GM12878 (cell line): ENCODE data around the gene PTGFRN.

ENCODE experiments used
- EP300 ChIP-seq, 2 experiments: fragments of 150-350 bp in 1 of 2; IDR thresholded peaks; 2 replicates each; pipeline ENCODE4 v1.6.1; 2011 to 2012; ENCODE audit warnings: low read depth in 2 of 2, low read length in 2 of 2, borderline replicate concordance in 1 of 2, improper control_type of control experiment in 1 of 2, inconsistent platforms in 1 of 2; ENCODE audit not compliant: control insufficient read depth in 1 of 2
- NRF1 ChIP-seq: conservative IDR thresholded peaks from 2 replicates; pipeline ENCODE4 v1.6.1; 2011; ENCODE audit warnings: mild to moderate bottlenecking, low read depth, low read length, improper control_type of control experiment
- POLR2A ChIP-seq: IDR thresholded peaks from 2 replicates; pipeline ENCODE4 v1.6.1; 2011; ENCODE audit warnings: low read depth, mild to moderate bottlenecking, low read length
- POLR2AphosphoS5 ChIP-seq: IDR thresholded peaks from 2 replicates; pipeline ENCODE4 v1.6.1; 2011; ENCODE audit warnings: mild to moderate bottlenecking, low read length, inconsistent platforms
- SUPT20H ChIP-seq: IDR thresholded peaks from 2 replicates; pipeline ENCODE4 v1.6.1; 2011; ENCODE audit warnings: low read depth, mild to moderate bottlenecking, low read length, moderate library complexity, borderline replicate concordance; ENCODE audit not compliant: control insufficient read depth
- YY1 ChIP-seq: IDR thresholded peaks from 2 replicates; pipeline ENCODE4 v1.6.1; 2011; ENCODE audit warnings: low read depth, mild to moderate bottlenecking, low read length
- TF ChIP-seq, protein P1 (sequence below), 3 experiments: IDR thresholded peaks in 2 of 3; conservative IDR thresholded peaks in 1 of 3; 2 replicates each; pipeline ENCODE4 v1.5.1; 2011; ENCODE audit warnings: low read depth in 3 of 3, low read length in 3 of 3, mild to moderate bottlenecking in 3 of 3, control low read depth in 2 of 3, moderate library complexity in 2 of 3, inconsistent platforms in 1 of 3, mixed read lengths in 1 of 3; ENCODE audit not compliant: control insufficient read depth in 2 of 3, insufficient read depth in 1 of 3; ENCODE audit errors: extremely low read depth in 1 of 3
- TF ChIP-seq, protein P2 (sequence below): IDR thresholded peaks from 2 replicates; pipeline ENCODE4 v1.6.1; 2012; ENCODE audit warnings: low read depth, low read length, improper control_type of control experiment

DNA sequence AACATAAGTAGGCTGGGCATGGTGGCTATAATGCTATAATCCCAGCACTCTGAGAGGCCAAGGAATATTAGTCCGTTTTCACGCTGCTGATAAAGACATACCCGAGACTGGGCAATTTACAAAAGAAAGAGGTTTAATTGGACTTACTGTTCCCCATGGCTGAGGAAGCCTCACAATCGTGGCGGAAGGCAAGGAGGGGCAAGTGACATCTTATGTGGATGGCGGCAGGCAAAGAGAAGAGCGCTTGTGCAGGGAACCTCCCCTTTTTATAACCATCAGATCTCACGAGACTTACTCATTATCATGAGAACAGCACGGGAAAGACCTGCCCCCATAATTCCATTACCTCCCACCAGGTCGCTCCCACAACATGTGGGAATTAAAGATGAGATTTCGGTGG lies 28.5 kb downstream of the PTGFRN start:
- TF ChIP-seq POLR2A (no peak), SUPT20H (no peak), NRF1 (no peak), POLR2AphosphoS5 (no peak), EP300 (IDR thresholded peaks at IDR 0.05; ENCODE audit: borderline replicate concordance in 1 of 2, control insufficient read depth in 1 of 2, low read depth in 2 of 2, low read length in 2 of 2) (no peak), YY1 (no peak)
- TF ChIP-seq, protein P1, sequence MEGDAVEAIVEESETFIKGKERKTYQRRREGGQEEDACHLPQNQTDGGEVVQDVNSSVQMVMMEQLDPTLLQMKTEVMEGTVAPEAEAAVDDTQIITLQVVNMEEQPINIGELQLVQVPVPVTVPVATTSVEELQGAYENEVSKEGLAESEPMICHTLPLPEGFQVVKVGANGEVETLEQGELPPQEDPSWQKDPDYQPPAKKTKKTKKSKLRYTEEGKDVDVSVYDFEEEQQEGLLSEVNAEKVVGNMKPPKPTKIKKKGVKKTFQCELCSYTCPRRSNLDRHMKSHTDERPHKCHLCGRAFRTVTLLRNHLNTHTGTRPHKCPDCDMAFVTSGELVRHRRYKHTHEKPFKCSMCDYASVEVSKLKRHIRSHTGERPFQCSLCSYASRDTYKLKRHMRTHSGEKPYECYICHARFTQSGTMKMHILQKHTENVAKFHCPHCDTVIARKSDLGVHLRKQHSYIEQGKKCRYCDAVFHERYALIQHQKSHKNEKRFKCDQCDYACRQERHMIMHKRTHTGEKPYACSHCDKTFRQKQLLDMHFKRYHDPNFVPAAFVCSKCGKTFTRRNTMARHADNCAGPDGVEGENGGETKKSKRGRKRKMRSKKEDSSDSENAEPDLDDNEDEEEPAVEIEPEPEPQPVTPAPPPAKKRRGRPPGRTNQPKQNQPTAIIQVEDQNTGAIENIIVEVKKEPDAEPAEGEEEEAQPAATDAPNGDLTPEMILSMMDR (IDR thresholded peaks at IDR 0.05 in 2 of 3, conservative IDR thresholded peaks at IDR 0.05 in 1 of 3; ENCODE audit: control insufficient read depth in 2 of 3, extremely low read depth in 1 of 3, insufficient read depth in 1 of 3, low read depth in 3 of 3, low read length in 3 of 3) = no peak
- TF ChIP-seq, protein P2, sequence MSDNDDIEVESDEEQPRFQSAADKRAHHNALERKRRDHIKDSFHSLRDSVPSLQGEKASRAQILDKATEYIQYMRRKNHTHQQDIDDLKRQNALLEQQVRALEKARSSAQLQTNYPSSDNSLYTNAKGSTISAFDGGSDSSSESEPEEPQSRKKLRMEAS = no peak
